SK-N-SH (cell line): ENCODE results near the gene CENPX. TPM values are rescaled to one million over a fixed set of nuclear protein-coding genes. Genes with fewer than 3 reads are reported as not detected.

Experiments used
- CTCF ChIA-PET: fragments of 300-600, 350-600 bp; formaldehyde crosslinking; extraction: SDS; loops from one replicate; lab custom pipeline; 2021; lab: Yijun Ruan, JAX
- POLR2A ChIA-PET: fragments of 350-600 bp; sonication (Branson Sonifier 250); formaldehyde crosslinking; extraction: SDS; loops from one replicate; lab custom pipeline; 2020; ENCODE audit warnings: antibody characterized with exemption, inconsistent platforms; lab: Yijun Ruan, JAX
- DNase-seq: peaks from one replicate; pipeline ENCODE4 v3.0.0; 2012
- H2AFZ ChIP-seq: fragments of 200-600 bp; sonication (generic); 2 replicates; pipeline ENCODE4 v1.8.1; 2016; ENCODE audit warnings: antibody characterized with exemption, mild to moderate bottlenecking, low read depth
- H3F3A ChIP-seq: fragments of 200-600 bp; sonication (generic); replicated peaks from 2 replicates; pipeline ENCODE3; 2016; ENCODE audit warnings: antibody characterized with exemption, mild to moderate bottlenecking; ENCODE audit not compliant: insufficient read depth
- H3K27ac ChIP-seq, 2 experiments: fragments of 200-500 bp in 1 of 2; fragments of 200-600 bp in 1 of 2; sonication (Bioruptor generic) in 1 of 2; sonication (generic), shearing (Covaris generic) in 1 of 2; 2 replicates each; pipeline versions ENCODE4 v1.5.1 to v1.6.1; 2014 to 2016; ENCODE audit warnings: low read depth in 2 of 2, inconsistent platforms in 1 of 2, low read length in 1 of 2, mild to moderate bottlenecking in 1 of 2, mixed read lengths in 1 of 2
- H3K27me3 ChIP-seq: fragments of 200-600 bp; sonication (generic), shearing (Covaris generic); 2 replicates; pipeline ENCODE4 v1.6.1; 2016; ENCODE audit warnings: mixed run types; ENCODE audit not compliant: insufficient read depth
- H3K36me3 ChIP-seq, 2 experiments: fragments of 200-500 bp in 1 of 2; fragments of 200-600 bp in 1 of 2; sonication (Bioruptor generic) in 1 of 2; sonication (generic) in 1 of 2; replicated peaks in 1 of 2; 2 replicates each; pipeline versions ENCODE3 to v1.5.1; 2014 to 2016; ENCODE audit warnings: low read length in 1 of 2, mild to moderate bottlenecking in 1 of 2; ENCODE audit not compliant: insufficient read depth in 2 of 2, control insufficient read depth in 1 of 2
- H3K4me1 ChIP-seq, 2 experiments: fragments of 200-500 bp in 1 of 2; fragments of 200-600 bp in 1 of 2; sonication (Bioruptor generic) in 1 of 2; sonication (generic), shearing (Covaris generic) in 1 of 2; 2 replicates each; pipeline versions ENCODE4 v1.5.1 to v1.6.1; 2014 to 2016; ENCODE audit warnings: low read depth in 1 of 2, low read length in 1 of 2, mixed run types in 1 of 2; ENCODE audit not compliant: insufficient read depth in 2 of 2, control insufficient read depth in 1 of 2
- H3K4me2 ChIP-seq: fragments of 200-600 bp; sonication (generic), shearing (Covaris generic); 2 replicates; pipeline ENCODE4 v1.6.1; 2017; ENCODE audit warnings: mixed run types
- H3K4me3 ChIP-seq, 2 experiments: fragments of 200-500 bp in 1 of 2; fragments of 200-600 bp in 1 of 2; sonication (Bioruptor generic) in 1 of 2; sonication (generic), shearing (Covaris generic) in 1 of 2; 2 replicates each; pipeline versions ENCODE4 v1.5.1 to v1.8.1; 2014 to 2016; ENCODE audit warnings: low read depth in 2 of 2, inconsistent platforms in 1 of 2, low read length in 1 of 2, mild to moderate bottlenecking in 1 of 2, mixed read lengths in 1 of 2, moderate library complexity in 1 of 2
- H3K79me2 ChIP-seq: fragments of 200-600 bp; sonication (generic); 2 replicates; pipeline ENCODE4 v1.8.1; 2017; ENCODE audit warnings: mild to moderate bottlenecking; ENCODE audit not compliant: insufficient read depth
- H3K9ac ChIP-seq: fragments of 200-600 bp; sonication (generic); 2 replicates; pipeline ENCODE4 v1.6.1; 2017; ENCODE audit warnings: mixed run types
- H3K9me2 ChIP-seq: fragments of 200-600 bp; sonication (generic); 2 replicates; pipeline ENCODE4 v1.6.1; 2017; ENCODE audit warnings: mixed run types
- H3K9me3 ChIP-seq: fragments of 200-600 bp; sonication (generic); 2 replicates; pipeline ENCODE4 v1.6.1; 2017; ENCODE audit warnings: mixed run types, mild to moderate bottlenecking, moderate library complexity
- H4K20me1 ChIP-seq: fragments of 200-600 bp; sonication (generic); 2 replicates; pipeline ENCODE4 v1.6.1; 2017; ENCODE audit warnings: mild to moderate bottlenecking, mixed run types; ENCODE audit not compliant: insufficient read depth
- FOSL2 ChIP-seq: IDR thresholded peaks from 2 replicates; pipeline ENCODE4 v1.4.0; 2012; ENCODE audit warnings: low read depth, mild to moderate bottlenecking, moderate library complexity, borderline replicate concordance
- NRF1 ChIP-seq: IDR thresholded peaks from 2 replicates; pipeline ENCODE4 v1.6.1; 2012; ENCODE audit warnings: low read depth, mild to moderate bottlenecking, low read length
- RCOR1 ChIP-seq: fragments of 150-350 bp; IDR thresholded peaks from 2 replicates; pipeline ENCODE4 v1.6.1; 2017; ENCODE audit warnings: antibody characterized with exemption, low read length
- REST ChIP-seq: IDR thresholded peaks from 2 replicates; pipeline ENCODE4 v1.6.1; 2012; ENCODE audit warnings: mild to moderate bottlenecking, low read depth, low read length, moderate library complexity
- SMC3 ChIP-seq: IDR thresholded peaks from 2 replicates; pipeline ENCODE4 v1.6.1; 2012; ENCODE audit warnings: low read depth, low read length, improper control_type of control experiment
- TCF12 ChIP-seq: IDR thresholded peaks from 2 replicates; pipeline ENCODE4 v1.4.0; 2012
- TEAD4 ChIP-seq: IDR thresholded peaks from 2 replicates; pipeline ENCODE4 v1.4.0; 2012; ENCODE audit warnings: mild to moderate bottlenecking, borderline replicate concordance; ENCODE audit not compliant: insufficient read depth
- USF1 ChIP-seq: IDR thresholded peaks from 2 replicates; pipeline ENCODE4 v1.4.0; 2012; ENCODE audit warnings: low read depth, borderline replicate concordance
- ZBTB33 ChIP-seq: IDR thresholded peaks from 2 replicates; pipeline ENCODE4 v1.4.0; 2012; ENCODE audit warnings: low read depth, borderline replicate concordance
- WGBS: methylation state at CpG from one replicate; pipeline ENCODE4 v1.1.6; 2017; ENCODE audit warnings: low lambda C conversion rate; 5-methylcytosine and 5-hydroxymethylcytosine counted together
- polyA plus RNA-seq, 3 experiments: library from polyadenylated mRNA; depleted of rRNA; stranded (reverse); fragments of >200 nt; gene quantifications; 2 replicates each; pipeline ENCODE4 v1.2.3, GENCODE V29; 2012
- TF ChIP-seq, protein P1 (sequence below): fragments of 150-350 bp; IDR thresholded peaks from 2 replicates; pipeline ENCODE4 v1.6.1; 2017; ENCODE audit warnings: antibody characterized with exemption, low read length, low read depth, borderline replicate concordance
- TF ChIP-seq, protein P2 (sequence below): fragments of 150-350 bp; IDR thresholded peaks from 2 replicates; pipeline ENCODE4 v1.6.1; 2016; ENCODE audit warnings: mild to moderate bottlenecking, low read depth, low read length

The CENPX gene
- polyA plus RNA-seq, 1 of the 3 experiments (the other 2 are of a cell fraction): 255 TPM

- TF ChIP-seq NRF1 (no peak), RCOR1 (no peak), USF1 (no peak), TEAD4 (no peak), TCF12 (no peak), ZBTB33 (no peak), FOSL2 (no peak)
- TF ChIP-seq, protein P1, sequence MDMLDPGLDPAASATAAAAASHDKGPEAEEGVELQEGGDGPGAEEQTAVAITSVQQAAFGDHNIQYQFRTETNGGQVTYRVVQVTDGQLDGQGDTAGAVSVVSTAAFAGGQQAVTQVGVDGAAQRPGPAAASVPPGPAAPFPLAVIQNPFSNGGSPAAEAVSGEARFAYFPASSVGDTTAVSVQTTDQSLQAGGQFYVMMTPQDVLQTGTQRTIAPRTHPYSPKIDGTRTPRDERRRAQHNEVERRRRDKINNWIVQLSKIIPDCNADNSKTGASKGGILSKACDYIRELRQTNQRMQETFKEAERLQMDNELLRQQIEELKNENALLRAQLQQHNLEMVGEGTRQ: no peak
- H3K4me2 ChIP-seq: no peak overlapping the region
- peaks cover 7 to 23% of the 10 kb centered on the region in 2 experiments for H3K36me3 ChIP-seq
- H3K9me2 ChIP-seq: no peaks in the 10 kb centered on the region
- no peaks in the 10 kb centered on the region for H3K9me3 ChIP-seq
- H3K27me3 ChIP-seq: no peaks in the 10 kb centered on the region
- CTCF ChIA-PET: interaction anchor here (0.8 to 35.7 kb wide), 7 partner anchors 11 to 82 kb away, joined by 3 to 1216 read pairs (median 4); partner anchors contain the start of genes DCXR, FASN, NOTUM and RAC3
- POLR2A ChIA-PET: interaction anchor here (0.9 to 1.2 kb wide), 2 partner anchors 19 to 57 kb away, joined by 3 read pairs; no protein-coding TSS in a partner anchor
- peaks cover 13% of the 10 kb centered on the region for H4K20me1 ChIP-seq
- no peak overlapping the region for H3K9ac ChIP-seq
- WGBS: 96% methylated on average over 21 of the region's 28 CpGs
- H2AFZ ChIP-seq: no peak overlapping the region
- H3K4me3 ChIP-seq: no peak overlapping the region
- peaks cover 4 to 33% of the 10 kb centered on the region in 2 experiments; a peak in 2 of 4 replicates for H3K4me1 ChIP-seq
- H3K79me2 ChIP-seq: peaks cover 16% of the 10 kb centered on the region; the same call in 1 of the 2 replicates
- H3F3A ChIP-seq: peaks cover 25% of the 10 kb centered on the region
- no peak for DNase-seq
- H3K27ac ChIP-seq: no peak overlapping the region
Observed at GRCh38 chr17:82016061-82016874, 6.4 kb downstream of the CENPX start.

DNA sequence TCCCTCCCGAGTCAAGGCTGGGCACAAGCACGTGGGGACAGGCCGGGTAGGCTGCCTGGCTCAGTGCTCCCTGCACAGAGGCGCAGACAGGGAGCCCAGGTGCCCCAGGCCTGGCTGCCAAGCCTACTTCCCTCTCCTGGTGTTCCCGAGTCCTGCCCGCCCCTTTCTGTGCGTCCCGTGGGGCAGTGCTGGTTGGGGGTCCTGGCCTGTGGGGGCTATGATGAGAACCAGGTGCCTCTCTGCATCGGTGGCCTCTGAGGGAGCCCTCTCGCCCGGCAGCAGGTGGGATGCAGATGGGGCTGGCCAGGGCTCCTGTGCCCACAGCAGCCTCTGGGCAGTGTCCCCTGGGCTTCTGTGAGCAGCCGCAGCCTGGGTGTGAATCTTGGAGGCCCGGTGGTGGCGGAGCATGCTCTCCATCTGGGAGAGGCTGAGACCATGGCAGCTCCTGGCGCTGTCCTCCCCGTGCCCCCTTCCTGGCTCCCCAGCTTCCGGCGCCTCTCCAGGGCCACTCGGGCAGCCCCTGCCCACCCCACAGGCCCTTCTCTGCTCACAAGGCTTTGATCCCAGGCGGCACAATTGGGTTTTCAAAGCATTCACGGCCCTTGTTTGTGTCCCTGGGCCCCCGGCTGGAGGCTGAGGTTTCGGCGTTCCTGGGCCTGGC is 7.2 kb downstream of the CENPX start:
- H3K79me2 ChIP-seq: peaks cover 8% of the 10 kb centered on the region; the same call in 1 of the 2 replicates
- H3K27ac ChIP-seq: no peak overlapping the region
- no peak overlapping the region for H3K4me2 ChIP-seq
- H3K9ac ChIP-seq: no peak overlapping the region
- peaks cover 7 to 23% of the 10 kb centered on the region in 2 experiments for H3K36me3 ChIP-seq
- peak; percentile 52 for DNase-seq
- 92% methylated on average over 19 of the region's 24 CpGs for WGBS
- H3K9me3 ChIP-seq: no peaks in the 10 kb centered on the region
- peaks cover 16% of the 10 kb centered on the region for H3F3A ChIP-seq
- H3K4me1 ChIP-seq: peaks cover 0 to 25% of the 10 kb centered on the region in 2 experiments; a peak in 1 of 4 replicates
- no peak overlapping the region for H2AFZ ChIP-seq
- no peak overlapping the region for H3K4me3 ChIP-seq
- H3K27me3 ChIP-seq: no peaks in the 10 kb centered on the region
- CTCF ChIA-PET: interaction anchor here (0.8 to 35.7 kb wide), 8 partner anchors 16 to 146 kb away, joined by 3 to 1216 read pairs (median 4); partner anchors contain the start of genes DCXR, FASN, NOTUM and RAC3
- peaks cover 5% of the 10 kb centered on the region for H4K20me1 ChIP-seq
- POLR2A ChIA-PET: interaction anchor here (0.9 kb wide), 1 partner anchor 19 kb away, joined by 3 read pairs; no protein-coding TSS in a partner anchor
- H3K9me2 ChIP-seq: no peaks in the 10 kb centered on the region
- TF ChIP-seq TEAD4 (no peak), REST (no peak), TCF12 (no peak), SMC3 (no peak)
- TF ChIP-seq, protein P2, sequence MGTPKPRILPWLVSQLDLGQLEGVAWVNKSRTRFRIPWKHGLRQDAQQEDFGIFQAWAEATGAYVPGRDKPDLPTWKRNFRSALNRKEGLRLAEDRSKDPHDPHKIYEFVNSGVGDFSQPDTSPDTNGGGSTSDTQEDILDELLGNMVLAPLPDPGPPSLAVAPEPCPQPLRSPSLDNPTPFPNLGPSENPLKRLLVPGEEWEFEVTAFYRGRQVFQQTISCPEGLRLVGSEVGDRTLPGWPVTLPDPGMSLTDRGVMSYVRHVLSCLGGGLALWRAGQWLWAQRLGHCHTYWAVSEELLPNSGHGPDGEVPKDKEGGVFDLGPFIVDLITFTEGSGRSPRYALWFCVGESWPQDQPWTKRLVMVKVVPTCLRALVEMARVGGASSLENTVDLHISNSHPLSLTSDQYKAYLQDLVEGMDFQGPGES: no peak
